ENCODE data around the gene PDSS2. TPM values are rescaled to one million over a fixed set of nuclear protein-coding genes. Genes with fewer than 3 reads are reported as not detected.

The PDSS2 gene
- total and polyA plus RNA-seq, 2 of the 8 experiments (the other 6 are each of a cell fraction or from before 2014, with no cell fraction given) = 10.7 to 16.1 TPM

DNA sequence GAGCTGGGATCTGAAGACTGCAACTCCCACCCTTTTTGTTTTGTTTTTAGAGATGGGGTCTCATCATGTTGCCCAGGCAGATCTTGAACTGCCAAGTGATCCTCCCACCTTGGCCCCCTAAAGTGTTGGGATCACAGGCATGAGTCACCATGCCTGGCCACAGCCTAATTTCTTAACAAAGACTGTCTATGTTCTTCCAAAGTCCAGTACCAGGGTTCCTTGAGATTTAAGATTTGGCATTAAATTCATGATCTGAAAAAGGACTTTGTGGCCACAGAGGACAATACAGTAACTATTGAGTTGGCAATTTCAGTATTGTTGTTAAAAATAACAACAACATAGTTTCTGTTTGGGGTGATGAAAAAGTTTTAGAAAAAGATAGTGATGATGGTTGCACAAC, 315.4 kb downstream of the PDSS2 start:
- Histone ChIP-seq H3K36me3 (ENCODE audit: control insufficient read depth in 2 of 4, insufficient read depth in 4 of 4, low read length in 3 of 4) (no peaks in the 10 kb centered on the region), H3K23ac (ENCODE audit: insufficient read length) (no peak overlapping the region), H2BK12ac (ENCODE audit: low read depth, low read length) (no peak overlapping the region), H3K9ac (replicated peaks in 1 of 4; ENCODE audit: extremely low read depth in 1 of 4, low read depth in 3 of 4, low read length in 3 of 4) (no peak overlapping the region), H3K23me2 (ENCODE audit: low read depth, low read length) (no peaks in the 10 kb centered on the region), H3K79me2 (ENCODE audit: control insufficient read depth in 1 of 2, insufficient read depth in 2 of 2, low read length in 2 of 2) (no peaks in the 10 kb centered on the region), H2BK120ac (replicated peaks; ENCODE audit: low read depth, low read length) (no peak overlapping the region), H3K4me2 (ENCODE audit: insufficient read depth in 1 of 2, low read depth in 2 of 2, low read length in 2 of 2) (no peak overlapping the region), H2AK5ac (ENCODE audit: low read depth, low read length) (no peak overlapping the region), H3K79me1 (ENCODE audit: low read depth, low read length) (no peaks in the 10 kb centered on the region), H4K8ac (ENCODE audit: extremely low read depth, insufficient read depth, low read length) (no peak overlapping the region), H3K4me1 (replicated peaks in 1 of 4; ENCODE audit: control insufficient read depth in 3 of 4, insufficient read depth in 4 of 4, low read length in 3 of 4) (no peaks in the 10 kb centered on the region), H3K14ac (ENCODE audit: insufficient read length) (no peak overlapping the region), H3K27me3 (replicated peaks in 1 of 4; ENCODE audit: control insufficient read depth in 3 of 4, extremely low read depth in 1 of 4, insufficient read depth in 3 of 4, low read length in 3 of 4) (no peaks in the 10 kb centered on the region), H4K5ac (ENCODE audit: insufficient read length, low read depth, low read length) (no peak overlapping the region), H2BK5ac (ENCODE audit: low read depth, low read length) (no peak overlapping the region), H4K91ac (replicated peaks; ENCODE audit: insufficient read length, low read length) (no peak overlapping the region), H3K4ac (replicated peaks; ENCODE audit: insufficient read length, low read depth, low read length) (no peak overlapping the region), H2BK20ac (ENCODE audit: low read length) (no peak overlapping the region), H4K20me1 (replicated peaks in 1 of 2; ENCODE audit: control insufficient read depth in 1 of 2, insufficient read depth in 2 of 2, low read length in 2 of 2) (no peaks in the 10 kb centered on the region), H3K18ac (ENCODE audit: extremely low read depth, low read length) (no peak overlapping the region), H2BK15ac (ENCODE audit: low read length) (no peak overlapping the region), H3K9me3 (ENCODE audit: insufficient read depth in 2 of 2, low read depth in 1 of 2, low read length in 1 of 2) (no peaks in the 10 kb centered on the region), H2AFZ (ENCODE audit: low read length) (no peak overlapping the region), H3K4me3 (ENCODE audit: extremely low read depth in 1 of 4, insufficient read depth in 2 of 4, low read depth in 3 of 4, low read length in 4 of 4) (no peak overlapping the region), H3K56ac (replicated peaks; ENCODE audit: insufficient read length, low read depth, low read length) (no peak overlapping the region), H3K27ac (ENCODE audit: low read depth, low read length) (no peak overlapping the region)
- TF ChIP-seq ATF3 (IDR thresholded peaks at IDR 0.05; ENCODE audit: insufficient read depth, low read depth, low read length) = no peak
- TF ChIP-seq JUND (IDR thresholded peaks at IDR 0.05; ENCODE audit: low read length) = no peak
- TF ChIP-seq FOSL1 (IDR thresholded peaks at IDR 0.05; ENCODE audit: insufficient read depth, low read depth, low read length) = no peak
- no peak for TF ChIP-seq USF2 (IDR thresholded peaks at IDR 0.05; ENCODE audit: low read length)
- TF ChIP-seq TAF7 (optimal IDR thresholded peaks at IDR 0.05; ENCODE audit: borderline replicate concordance, low read depth, low read length) = no peak
- TF ChIP-seq BACH1 (IDR thresholded peaks at IDR 0.05; ENCODE audit: low read length) = no peak
- TF ChIP-seq SAP30 (IDR thresholded peaks at IDR 0.05; ENCODE audit: insufficient read depth, insufficient replicate concordance, low read length) = no peak
- FAIRE-seq (no peak), DNase-seq (ENCODE audit: low read depth in 1 of 2, low spot score in 2 of 2) (no peak)
- ChIA-PET CTCF (ENCODE audit: partially characterized antibody) (no interaction called here), POLR2A (ENCODE audit: partially characterized antibody) (no interaction called here)
